Measurements from ENCODE around the gene RHBDF2.

The RHBDF2 gene

DNA sequence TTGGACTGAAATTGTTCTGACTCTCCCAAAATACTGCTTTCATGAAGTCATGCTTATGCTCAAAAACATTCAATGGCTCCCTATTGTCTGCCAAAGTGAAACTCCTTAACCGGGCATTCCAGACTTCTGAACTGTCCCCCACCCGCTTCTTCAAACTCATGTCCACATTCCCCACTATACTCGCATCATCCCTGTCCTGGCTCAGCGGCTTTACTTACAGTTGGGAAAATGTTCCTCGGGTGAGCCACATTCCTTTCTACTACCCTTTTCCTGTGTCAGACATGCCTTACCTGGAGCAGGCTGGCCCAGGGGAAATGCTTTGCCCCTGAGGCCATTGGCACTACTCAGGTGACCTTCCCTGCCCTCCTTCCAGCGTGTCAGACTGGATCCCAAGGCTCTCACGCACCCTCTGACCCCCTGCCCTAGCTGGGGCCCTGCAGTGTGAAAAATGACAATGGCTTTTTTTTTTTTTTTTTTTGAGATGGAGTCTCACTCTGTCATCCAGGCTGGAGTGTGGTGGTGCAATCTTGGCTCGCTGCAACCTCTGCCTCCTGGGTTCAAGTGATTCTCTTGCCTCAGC is 30.9 kb upstream of the RHBDF2 start:
- no peak overlapping the region for H2BK12ac ChIP-seq (ENCODE audit: low read length)
- no peak overlapping the region for H4K91ac ChIP-seq (ENCODE audit: low read depth, low read length, poor library complexity)
- H3K9ac ChIP-seq (ENCODE audit: low read depth, low read length, poor library complexity): peak overlapping the region; percentile 72
- H3K36me3 ChIP-seq (replicated peaks in 1 of 2; ENCODE audit: control insufficient read depth in 2 of 2, insufficient read depth in 2 of 2, low read length in 2 of 2): no peaks in the 10 kb centered on the region
- no peak overlapping the region for H3K4me2 ChIP-seq (ENCODE audit: insufficient read depth, low read length, poor library complexity, severe bottlenecking)
- H2BK15ac ChIP-seq (ENCODE audit: low read length): no peak overlapping the region
- H3K18ac ChIP-seq (ENCODE audit: low read length): peak overlapping the region; percentile 59
- no peak overlapping the region for H4K8ac ChIP-seq (ENCODE audit: low read depth, low read length)
- no peak overlapping the region for H2AK5ac ChIP-seq (ENCODE audit: low read depth, low read length)
- no peak for DNase-seq (ENCODE audit: low spot score)
- H2AFZ ChIP-seq (ENCODE audit: low read length): no peak overlapping the region
- H3K79me1 ChIP-seq (ENCODE audit: low read depth, low read length): no peaks in the 10 kb centered on the region
- H3K4ac ChIP-seq (ENCODE audit: low read length): no peak overlapping the region
- no peak overlapping the region for H3K23ac ChIP-seq (ENCODE audit: low read depth, low read length, poor library complexity)
- H3K4me3 ChIP-seq (ENCODE audit: low read length in 2 of 2): no peak overlapping the region
- no peak overlapping the region for H3K27ac ChIP-seq (replicated peaks; ENCODE audit: low read length)
- no peak overlapping the region for H3K14ac ChIP-seq (ENCODE audit: low read length)
- H3K27me3 ChIP-seq (ENCODE audit: control insufficient read depth in 3 of 3, insufficient read depth in 3 of 3, low read depth in 1 of 3, low read length in 3 of 3): peaks cover 0 to 28% (median 12%) of the 10 kb centered on the region in 3 experiments
- H3K9me3 ChIP-seq (replicated peaks in 1 of 2; ENCODE audit: control insufficient read depth in 2 of 2, insufficient read depth in 1 of 2, low read depth in 1 of 2, low read length in 2 of 2): no peaks in the 10 kb centered on the region
- H2BK120ac ChIP-seq (ENCODE audit: low read depth, low read length): no peak overlapping the region
- no CpG with 5 or more reads among the region's 8 CpGs for WGBS, 2 donors (ENCODE audit: extremely low coverage in 2 of 2, insufficient read length in 2 of 2, insufficient replicate concordance in 1 of 2)
- H2BK5ac ChIP-seq (ENCODE audit: low read length): no peak overlapping the region
- H3K4me1 ChIP-seq (ENCODE audit: control insufficient read depth in 2 of 2, insufficient read depth in 1 of 2, low read depth in 1 of 2, low read length in 2 of 2): peaks cover 24 to 29% of the 10 kb centered on the region in 2 donors

DNA sequence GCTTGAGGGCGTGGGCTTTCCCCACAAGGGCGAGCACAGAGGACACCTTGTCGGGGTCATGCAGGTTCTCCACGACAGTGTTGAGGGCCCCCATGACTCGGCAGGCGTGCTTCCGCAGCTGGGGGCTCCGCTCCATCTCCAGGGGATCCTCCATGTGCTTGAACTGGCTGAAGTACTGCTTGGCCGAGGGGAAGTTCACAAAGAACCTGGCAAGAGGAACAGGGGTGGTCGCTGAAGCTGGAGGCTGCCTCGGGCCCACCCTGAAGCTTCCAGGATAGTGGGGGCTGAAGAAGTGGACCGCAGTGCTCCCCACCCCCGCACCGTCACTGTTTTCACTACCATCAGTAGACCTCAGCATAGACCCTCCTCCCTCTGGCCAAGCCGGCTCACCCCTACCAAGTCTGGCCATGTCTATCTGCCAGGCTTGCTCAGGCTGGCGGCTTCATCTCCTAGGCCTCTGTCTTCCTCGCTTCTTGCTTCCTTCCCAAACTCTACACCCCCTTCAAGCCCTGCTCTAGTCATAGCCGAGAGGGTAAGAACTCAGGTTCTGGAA is 30.3 kb upstream of the RHBDF2 start:
- Histone ChIP-seq H3K36me3 (replicated peaks in 1 of 2; ENCODE audit: control insufficient read depth in 2 of 2, insufficient read depth in 2 of 2, low read length in 2 of 2) (no peaks in the 10 kb centered on the region), H2BK120ac (ENCODE audit: low read depth, low read length) (peak overlapping the region; percentile 72), H2BK15ac (ENCODE audit: low read length) (peak overlapping the region; percentile 53), H3K4ac (ENCODE audit: low read length) (peak overlapping the region; percentile 70), H3K9ac (ENCODE audit: low read depth, low read length, poor library complexity) (peak overlapping the region; percentile 38), H2BK12ac (ENCODE audit: low read length) (peak overlapping the region; percentile 78), H2AK5ac (ENCODE audit: low read depth, low read length) (peak overlapping the region; percentile 99), H4K91ac (ENCODE audit: low read depth, low read length, poor library complexity) (no peak overlapping the region), H3K14ac (ENCODE audit: low read length) (peak overlapping the region; percentile 47), H2BK5ac (ENCODE audit: low read length) (no peak overlapping the region), H2AFZ (ENCODE audit: low read length) (peak overlapping the region; percentile 34), H3K79me1 (ENCODE audit: low read depth, low read length) (no peaks in the 10 kb centered on the region), H3K9me3 (replicated peaks in 1 of 2; ENCODE audit: control insufficient read depth in 2 of 2, insufficient read depth in 1 of 2, low read depth in 1 of 2, low read length in 2 of 2) (no peaks in the 10 kb centered on the region), H4K8ac (ENCODE audit: low read depth, low read length) (no peak overlapping the region), H3K18ac (ENCODE audit: low read length) (peak overlapping the region; percentile 85), H3K27me3 (ENCODE audit: control insufficient read depth in 3 of 3, insufficient read depth in 3 of 3, low read depth in 1 of 3, low read length in 3 of 3) (peaks cover 0 to 22% (median 6%) of the 10 kb centered on the region in 3 experiments), H3K27ac (replicated peaks; ENCODE audit: low read length) (no peak overlapping the region), H3K4me1 (ENCODE audit: control insufficient read depth in 2 of 2, insufficient read depth in 1 of 2, low read depth in 1 of 2, low read length in 2 of 2) (peaks cover 24 to 30% of the 10 kb centered on the region in 2 donors), H3K23ac (ENCODE audit: low read depth, low read length, poor library complexity) (peak overlapping the region; percentile 55), H3K4me3 (ENCODE audit: low read length in 2 of 2) (no peak overlapping the region), H3K4me2 (ENCODE audit: insufficient read depth, low read length, poor library complexity, severe bottlenecking) (no peak overlapping the region)
- no CpG with 5 or more reads among the region's 18 CpGs for WGBS, 2 donors (ENCODE audit: extremely low coverage in 2 of 2, insufficient read length in 2 of 2, insufficient replicate concordance in 1 of 2)
- no peak for DNase-seq (ENCODE audit: low spot score)

DNA sequence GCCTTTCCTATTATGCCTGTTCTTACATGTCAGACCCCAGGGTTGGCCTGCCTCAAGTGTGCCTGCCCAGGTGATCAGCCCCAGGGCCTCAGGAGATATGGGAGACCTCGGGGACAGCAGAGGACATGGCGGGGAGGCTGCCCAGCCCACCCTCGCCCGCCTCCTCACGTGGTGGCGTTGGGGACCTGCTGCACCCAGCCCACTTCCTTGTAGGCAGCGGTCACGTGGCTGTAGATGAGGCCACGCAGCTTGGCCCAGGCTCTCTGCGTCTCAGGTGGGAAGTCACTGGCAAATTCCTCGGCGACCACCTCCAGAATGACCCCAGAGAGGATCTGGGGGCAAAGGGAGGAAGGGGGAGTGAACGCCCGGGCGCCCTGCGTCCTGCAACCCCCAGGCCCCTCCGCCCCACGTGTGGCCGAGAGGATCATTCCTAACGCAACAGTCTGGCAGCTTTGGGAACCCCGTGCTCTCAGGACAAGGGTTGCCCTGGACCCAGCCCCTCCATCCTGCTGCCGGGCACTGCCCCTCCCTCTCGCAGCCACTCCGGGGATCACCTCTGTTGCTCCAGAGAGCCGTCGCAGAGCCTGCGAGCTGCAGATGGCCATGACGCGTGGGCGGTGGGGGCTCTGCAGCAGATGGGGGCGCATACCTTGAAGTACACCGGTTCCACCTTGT is 29.7 kb upstream of the RHBDF2 start:
- H2BK12ac ChIP-seq (ENCODE audit: low read length): no peak overlapping the region
- H3K14ac ChIP-seq (ENCODE audit: low read length): peak overlapping the region; percentile 47
- no peaks in the 10 kb centered on the region for H3K36me3 ChIP-seq (replicated peaks in 1 of 2; ENCODE audit: control insufficient read depth in 2 of 2, insufficient read depth in 2 of 2, low read length in 2 of 2)
- peak overlapping the region in 1 of 2 donors; percentile 38 for H3K4me3 ChIP-seq (ENCODE audit: low read length in 2 of 2)
- peak overlapping the region; percentile 64 for H4K91ac ChIP-seq (ENCODE audit: low read depth, low read length, poor library complexity)
- WGBS, 2 donors (ENCODE audit: extremely low coverage in 2 of 2, insufficient read length in 2 of 2, insufficient replicate concordance in 1 of 2): no CpG with 5 or more reads among the region's 32 CpGs
- DNase-seq (ENCODE audit: low spot score): no peak
- H3K9me3 ChIP-seq (replicated peaks in 1 of 2; ENCODE audit: control insufficient read depth in 2 of 2, insufficient read depth in 1 of 2, low read depth in 1 of 2, low read length in 2 of 2): no peaks in the 10 kb centered on the region
- H2BK120ac ChIP-seq (ENCODE audit: low read depth, low read length): peak overlapping the region; percentile 72
- peak overlapping the region; percentile 60 for H3K9ac ChIP-seq (ENCODE audit: low read depth, low read length, poor library complexity)
- peak overlapping the region; percentile 67 for H2BK5ac ChIP-seq (ENCODE audit: low read length)
- peak overlapping the region; percentile 53 for H2BK15ac ChIP-seq (ENCODE audit: low read length)
- H3K4me1 ChIP-seq (ENCODE audit: control insufficient read depth in 2 of 2, insufficient read depth in 1 of 2, low read depth in 1 of 2, low read length in 2 of 2): peaks cover 24 to 30% of the 10 kb centered on the region in 2 donors
- peak overlapping the region; percentile 76 for H3K4ac ChIP-seq (ENCODE audit: low read length)
- no peaks in the 10 kb centered on the region for H3K79me1 ChIP-seq (ENCODE audit: low read depth, low read length)
- peak overlapping the region; percentile 55 for H3K23ac ChIP-seq (ENCODE audit: low read depth, low read length, poor library complexity)
- H4K8ac ChIP-seq (ENCODE audit: low read depth, low read length): peak overlapping the region; percentile 72
- H3K4me2 ChIP-seq (ENCODE audit: insufficient read depth, low read length, poor library complexity, severe bottlenecking): no peak overlapping the region
- H2AFZ ChIP-seq (ENCODE audit: low read length): peak overlapping the region; percentile 66
- H3K27ac ChIP-seq (replicated peaks; ENCODE audit: low read length): no peak overlapping the region
- peak overlapping the region; percentile 85 for H3K18ac ChIP-seq (ENCODE audit: low read length)
- H2AK5ac ChIP-seq (ENCODE audit: low read depth, low read length): peak overlapping the region; percentile 99
- H3K27me3 ChIP-seq (ENCODE audit: control insufficient read depth in 3 of 3, insufficient read depth in 3 of 3, low read depth in 1 of 3, low read length in 3 of 3): peaks cover 0 to 16% (median under 1%) of the 10 kb centered on the region in 3 experiments

DNA sequence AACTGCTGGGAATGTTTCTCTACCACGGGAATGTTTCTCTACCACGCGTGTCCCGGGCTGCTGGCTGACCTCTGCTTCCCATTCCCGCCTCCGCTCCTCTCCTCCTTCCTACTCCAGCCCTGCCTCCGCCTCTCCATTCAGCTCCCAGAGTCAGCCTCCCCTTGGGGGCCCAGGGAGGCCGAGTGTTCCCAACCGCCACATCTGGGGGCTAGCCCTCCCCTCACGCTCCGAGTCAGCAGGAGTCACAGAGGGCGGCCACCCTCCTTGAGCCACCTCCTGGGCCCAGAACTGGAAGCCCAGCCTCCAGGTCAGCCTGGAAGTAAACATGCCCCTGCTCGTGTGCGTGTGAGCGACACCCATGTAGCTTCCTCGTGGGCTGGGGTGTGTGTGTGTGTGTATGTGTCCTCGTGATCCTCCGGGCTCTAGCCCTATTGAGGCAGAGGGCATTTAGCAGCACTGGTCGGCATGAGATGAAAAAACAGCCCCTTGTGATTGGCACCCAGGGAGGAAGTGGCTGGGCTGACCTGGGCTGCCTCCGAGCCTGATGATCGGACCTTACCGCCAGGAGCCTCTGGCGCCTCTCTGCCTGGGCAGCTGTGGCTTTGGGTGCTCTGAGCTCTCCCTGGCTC is 29.0 kb upstream of the RHBDF2 start:
- H4K8ac ChIP-seq (ENCODE audit: low read depth, low read length): no peak overlapping the region
- peaks cover 24 to 27% of the 10 kb centered on the region in 2 donors for H3K4me1 ChIP-seq (ENCODE audit: control insufficient read depth in 2 of 2, insufficient read depth in 1 of 2, low read depth in 1 of 2, low read length in 2 of 2)
- H3K4me3 ChIP-seq (ENCODE audit: low read length in 2 of 2): no peak overlapping the region
- H3K27me3 ChIP-seq (ENCODE audit: control insufficient read depth in 3 of 3, insufficient read depth in 3 of 3, low read depth in 1 of 3, low read length in 3 of 3): peaks cover 0 to 8% (median 0%) of the 10 kb centered on the region in 3 experiments
- H2BK5ac ChIP-seq (ENCODE audit: low read length): peak overlapping the region; percentile 67
- H3K9ac ChIP-seq (ENCODE audit: low read depth, low read length, poor library complexity): peak overlapping the region; percentile 47
- no peak for DNase-seq (ENCODE audit: low spot score)
- H2BK15ac ChIP-seq (ENCODE audit: low read length): peak overlapping the region; percentile 53
- no peak overlapping the region for H4K91ac ChIP-seq (ENCODE audit: low read depth, low read length, poor library complexity)
- no peak overlapping the region for H3K4me2 ChIP-seq (ENCODE audit: insufficient read depth, low read length, poor library complexity, severe bottlenecking)
- H2BK12ac ChIP-seq (ENCODE audit: low read length): peak overlapping the region; percentile 88
- no peaks in the 10 kb centered on the region for H3K9me3 ChIP-seq (replicated peaks in 1 of 2; ENCODE audit: control insufficient read depth in 2 of 2, insufficient read depth in 1 of 2, low read depth in 1 of 2, low read length in 2 of 2)
- H3K79me1 ChIP-seq (ENCODE audit: low read depth, low read length): no peaks in the 10 kb centered on the region
- peak overlapping the region; percentile 76 for H3K4ac ChIP-seq (ENCODE audit: low read length)
- peak overlapping the region; percentile 66 for H2AFZ ChIP-seq (ENCODE audit: low read length)
- no peaks in the 10 kb centered on the region for H3K36me3 ChIP-seq (replicated peaks in 1 of 2; ENCODE audit: control insufficient read depth in 2 of 2, insufficient read depth in 2 of 2, low read length in 2 of 2)
- peak overlapping the region; percentile 5 for H3K14ac ChIP-seq (ENCODE audit: low read length)
- peak overlapping the region; percentile 99 for H2AK5ac ChIP-seq (ENCODE audit: low read depth, low read length)
- H3K27ac ChIP-seq (replicated peaks; ENCODE audit: low read length): no peak overlapping the region
- no CpG with 5 or more reads among the region's 23 CpGs for WGBS, 2 donors (ENCODE audit: extremely low coverage in 2 of 2, insufficient read length in 2 of 2, insufficient replicate concordance in 1 of 2)
- H3K18ac ChIP-seq (ENCODE audit: low read length): peak overlapping the region; percentile 85
- peak overlapping the region; percentile 44 for H2BK120ac ChIP-seq (ENCODE audit: low read depth, low read length)
- H3K23ac ChIP-seq (ENCODE audit: low read depth, low read length, poor library complexity): peak overlapping the region; percentile 38
